GM12878 (cell line): ENCODE measurements around the gene GON7. TPM values are rescaled to one million over a fixed set of nuclear protein-coding genes. Genes with fewer than 3 reads are reported as not detected.

ENCODE experiments used
- ATAC-seq: fragments of 200-7000 bp; cut with Tn5 transposase; 3 replicates; pipeline ENCODE4 v1.9.1; 2020; ENCODE audit warnings: mild to moderate bottlenecking, moderate library complexity
- BruUV-seq: library from RNA; stranded (reverse); fragments of 400-500 nt; replicated peaks from 2 replicates; lab custom pipeline; 2021; lab: Mats Ljungman, UMichigan
- CTCF ChIA-PET: fragments of 300-600 bp; sonication (Branson Sonifier 250); formaldehyde crosslinking; extraction: SDS; loops from one replicate; lab custom pipeline; 2021; ENCODE audit warnings: inconsistent platforms; lab: Yijun Ruan, JAX
- POLR2A ChIA-PET: fragments of 350-600 bp; formaldehyde crosslinking; extraction: SDS; loops from one replicate; lab custom pipeline; 2021; ENCODE audit warnings: inconsistent platforms; lab: Charles Lee
- RAD21 ChIA-PET: fragments of 300-600 bp; sonication (Branson Sonifier 250); formaldehyde crosslinking; loops from one replicate; lab custom pipeline; 2023; ENCODE audit warnings: antibody characterized with exemption; ENCODE audit not compliant: unreplicated experiment; lab: Charles Lee
- SMC1A ChIA-PET: fragments of 300-600 bp; sonication (Branson Sonifier 250); formaldehyde crosslinking; loops from one replicate; lab custom pipeline; 2023; ENCODE audit not compliant: unreplicated experiment, uncharacterized antibody; lab: Charles Lee
- DNase-seq: peaks from one replicate; pipeline ENCODE4 v3.0.0-alpha.2; 2011; ENCODE audit warnings: low read depth, low spot score
- FAIRE-seq: peaks from 3 replicates; lab custom pipeline; 2011; peaks lifted over from hg19 to GRCh38; lab: Jason Lieb, UNC
- H2AFZ ChIP-seq: 2 replicates; pipeline ENCODE4 v1.6.0; 2011; ENCODE audit warnings: low read depth, low read length, control low read depth; ENCODE audit not compliant: control insufficient read depth
- H3K27ac ChIP-seq: 2 replicates; pipeline ENCODE4 v1.5.1; 2011; ENCODE audit warnings: control low read depth; ENCODE audit not compliant: control insufficient read depth, insufficient read depth
- H3K27me3 ChIP-seq, 2 experiments: replicated peaks in 1 of 2; 2 replicates each; pipeline versions ENCODE4 v1.6.0 to v1.6.1; 2011; ENCODE audit warnings: low read length in 1 of 2; ENCODE audit not compliant: control insufficient read depth in 2 of 2, insufficient read depth in 2 of 2
- H3K36me3 ChIP-seq, 2 experiments: 2 replicates each; pipeline ENCODE4 v1.5.1; 2011; ENCODE audit warnings: low read length in 1 of 2; ENCODE audit not compliant: control insufficient read depth in 2 of 2, insufficient read depth in 2 of 2
- H3K4me1 ChIP-seq: 2 replicates; pipeline ENCODE4 v1.6.1; 2011; ENCODE audit warnings: mild to moderate bottlenecking, low read length, moderate library complexity, mixed read lengths; ENCODE audit not compliant: control insufficient read depth, insufficient read depth
- H3K4me2 ChIP-seq: 2 replicates; pipeline ENCODE4 v1.6.0; 2011; ENCODE audit warnings: control low read depth; ENCODE audit not compliant: control insufficient read depth, insufficient read depth
- H3K4me3 ChIP-seq: fragments of 200-600 bp; sonication (generic); 2 replicates; pipeline ENCODE4 v1.5.1; 2016
- H3K79me2 ChIP-seq: 2 replicates; pipeline ENCODE4 v1.6.0; 2011; ENCODE audit warnings: low read length; ENCODE audit not compliant: control insufficient read depth, insufficient read depth
- H3K9ac ChIP-seq: 2 replicates; pipeline ENCODE4 v1.8.0; 2011; ENCODE audit warnings: low read length, control low read depth, mixed read lengths; ENCODE audit not compliant: control insufficient read depth, insufficient read depth
- H3K9me3 ChIP-seq: replicated peaks from 3 replicates; pipeline ENCODE4 v1.5.1; 2011; ENCODE audit warnings: mild to moderate bottlenecking, low read length; ENCODE audit not compliant: control insufficient read depth, insufficient read depth
- H4K20me1 ChIP-seq: 2 replicates; pipeline ENCODE4 v1.6.0; 2011; ENCODE audit not compliant: control insufficient read depth, insufficient read depth
- BCL3 ChIP-seq: IDR thresholded peaks from 2 replicates; pipeline ENCODE4 v1.6.1; 2011; ENCODE audit warnings: borderline replicate concordance, low read depth, mild to moderate bottlenecking, moderate library complexity, low read length; ENCODE audit not compliant: insufficient read depth, poor library complexity, severe bottlenecking
- CTCF ChIP-seq, 3 experiments: IDR thresholded peaks in 2 of 3; conservative IDR thresholded peaks in 1 of 3; 2 replicates each; pipeline ENCODE4 v1.5.1; 2011; ENCODE audit warnings: low read depth in 3 of 3, low read length in 3 of 3, mild to moderate bottlenecking in 3 of 3, control low read depth in 2 of 3, moderate library complexity in 2 of 3, inconsistent platforms in 1 of 3, mixed read lengths in 1 of 3; ENCODE audit not compliant: control insufficient read depth in 2 of 3, insufficient read depth in 1 of 3; ENCODE audit errors: extremely low read depth in 1 of 3
- EGR1 ChIP-seq, 2 experiments: IDR thresholded peaks; 1 replicate in 1 of 2; 2 replicates in 1 of 2; pipeline ENCODE4 v1.6.1; 2011 to 2012; ENCODE audit warnings: low read depth in 2 of 2, low read length in 2 of 2, borderline replicate concordance in 1 of 2, mild to moderate bottlenecking in 1 of 2, moderate library complexity in 1 of 2
- IKZF1 ChIP-seq: fragments of 450-650 bp; conservative IDR thresholded peaks from 2 replicates; pipeline ENCODE4 v1.6.1; 2017; ENCODE audit warnings: antibody characterized with exemption, mild to moderate bottlenecking
- RAD21 ChIP-seq: IDR thresholded peaks from 2 replicates; pipeline ENCODE4 v1.6.1; 2011; ENCODE audit warnings: mild to moderate bottlenecking, low read depth, low read length, moderate library complexity; ENCODE audit not compliant: insufficient read depth
- SMC3 ChIP-seq: IDR thresholded peaks from 2 replicates; pipeline ENCODE4 v1.6.1; 2011; ENCODE audit warnings: low read length, improper control_type of control experiment, borderline replicate concordance
- STAT1 ChIP-seq: fragments of 450-650 bp; conservative IDR thresholded peaks from 2 replicates; pipeline ENCODE4 v1.6.1; 2014; ENCODE audit warnings: antibody characterized with exemption, mild to moderate bottlenecking
- TCF3 ChIP-seq: IDR thresholded peaks from 2 replicates; pipeline ENCODE4 v1.6.1; 2012; ENCODE audit warnings: low read depth, mild to moderate bottlenecking, low read length, borderline replicate concordance; ENCODE audit not compliant: insufficient read depth
- WGBS: methylation state at CpG from one replicate; pipeline ENCODE4 v1.1.6; 2016; ENCODE audit warnings: low lambda C conversion rate; ENCODE audit not compliant: insufficient replicate concordance, insufficient coverage; ENCODE audit errors: missing lambda C conversion rate; 5-methylcytosine and 5-hydroxymethylcytosine counted together
- in situ Hi-C: fragments of 300-500 bp; cut with MboI; formaldehyde crosslinking; loops from 9 replicates; pipeline ENCODE4 v1.14.3; 2018; ENCODE audit warnings: mixed read lengths
- intact Hi-C: fragments of 100-400 bp; cut with micrococcal nuclease; formaldehyde crosslinking; loops from one replicate; pipeline ENCODE4 v1.14.2; 2022; ENCODE audit not compliant: unreplicated experiment
- polyA plus RNA-seq, 11 experiments: library from polyadenylated mRNA; depleted of rRNA in 4 of 11; unstranded in 6 of 11; stranded (reverse) in 5 of 11; fragments of >200 nt; fragmentation: Nextera tagmentation in 4 of 11; fragmentation: Illumina TruSeq in 1 of 11; extraction: Ambion mirVana in 4 of 11; extraction: Trizol in 1 of 11; gene quantifications; 1 replicate in 1 of 11; 2 replicates in 10 of 11; pipeline versions ENCODE4 v1.2.1 to v1.2.3, GENCODE V29; 2011 to 2016; ENCODE audit warnings: inconsistent platforms in 2 of 11, missing spikeins in 2 of 11, low read depth in 1 of 11
- total RNA-seq, 4 experiments: library from RNA; depleted of rRNA in 3 of 4; stranded (reverse); fragments of >200 nt in 3 of 4; fragmentation: Illumina TruSeq in 1 of 4; extraction: Trizol in 1 of 4; gene quantifications; 2 replicates each; pipeline versions ENCODE4 v1.2.1 to v1.2.3, GENCODE V29; 2013 to 2021
- TF ChIP-seq, protein P1 (sequence below): fragments of 450-650 bp; IDR thresholded peaks from 2 replicates; pipeline ENCODE4 v1.6.1; 2018; ENCODE audit warnings: mild to moderate bottlenecking, low read depth, moderate library complexity; ENCODE audit not compliant: partially characterized antibody
- TF ChIP-seq, protein P2 (sequence below): IDR thresholded peaks from 2 replicates; pipeline ENCODE4 v1.6.1; 2012; ENCODE audit warnings: improper control_type of control experiment, low read depth, low read length; ENCODE audit not compliant: insufficient replicate concordance

The GON7 gene
- total and polyA plus RNA-seq, 10 of the 15 experiments (the other 5 are each of a cell fraction or from before 2014, with no cell fraction given) = 21.6 to 59.0 (median 33.0) TPM

- no TSS peak for BruUV-seq
- RAD21 ChIA-PET = interaction anchor here (0.6 to 2.1 kb wide), 9 partner anchors 14 to 170 kb away, joined by 3 to 22 read pairs (median 4); partner anchors contain the start of genes GON7 and UBR7
- DNase-seq (no peak), FAIRE-seq (no peak), ATAC-seq (peak; percentile 48)
- Histone ChIP-seq H4K20me1 (no peaks in the 10 kb centered on the region), H3K9me3 (no peaks in the 10 kb centered on the region), H3K4me1 (no peaks in the 10 kb centered on the region), H3K4me2 (no peak overlapping the region), H3K4me3 (no peak overlapping the region), H3K9ac (no peak overlapping the region), H3K79me2 (no peaks in the 10 kb centered on the region), H3K27me3 (no peaks in the 10 kb centered on the region), H3K36me3 (no peaks in the 10 kb centered on the region), H2AFZ (no peak overlapping the region), H3K27ac (no peak overlapping the region)
- POLR2A ChIA-PET = interaction anchor here (0.5 to 1.2 kb wide), 4 partner anchors 20 to 49 kb away, joined by 3 to 5 read pairs (median 4); partner anchors contain the start of genes LYSET and MOAP1
- TF ChIP-seq EGR1 (IDR thresholded peaks at IDR 0.05; ENCODE audit: borderline replicate concordance in 1 of 2, low read depth in 2 of 2, low read length in 2 of 2) = no peak
- TF ChIP-seq TCF3 = no peak
- TF ChIP-seq RAD21 = peak; percentile 48
- peak; percentile 23 to 54 (median 47); a peak in 4 of 6 replicates for TF ChIP-seq CTCF (IDR thresholded peaks at IDR 0.05 in 2 of 3, conservative IDR thresholded peaks at IDR 0.05 in 1 of 3; ENCODE audit: control insufficient read depth in 2 of 3, extremely low read depth in 1 of 3, insufficient read depth in 1 of 3, low read depth in 3 of 3, low read length in 3 of 3)
- no peak for TF ChIP-seq BCL3
- peak; percentile 8; the same call in 1 of the 2 replicates for TF ChIP-seq SMC3
- TF ChIP-seq, protein P1, sequence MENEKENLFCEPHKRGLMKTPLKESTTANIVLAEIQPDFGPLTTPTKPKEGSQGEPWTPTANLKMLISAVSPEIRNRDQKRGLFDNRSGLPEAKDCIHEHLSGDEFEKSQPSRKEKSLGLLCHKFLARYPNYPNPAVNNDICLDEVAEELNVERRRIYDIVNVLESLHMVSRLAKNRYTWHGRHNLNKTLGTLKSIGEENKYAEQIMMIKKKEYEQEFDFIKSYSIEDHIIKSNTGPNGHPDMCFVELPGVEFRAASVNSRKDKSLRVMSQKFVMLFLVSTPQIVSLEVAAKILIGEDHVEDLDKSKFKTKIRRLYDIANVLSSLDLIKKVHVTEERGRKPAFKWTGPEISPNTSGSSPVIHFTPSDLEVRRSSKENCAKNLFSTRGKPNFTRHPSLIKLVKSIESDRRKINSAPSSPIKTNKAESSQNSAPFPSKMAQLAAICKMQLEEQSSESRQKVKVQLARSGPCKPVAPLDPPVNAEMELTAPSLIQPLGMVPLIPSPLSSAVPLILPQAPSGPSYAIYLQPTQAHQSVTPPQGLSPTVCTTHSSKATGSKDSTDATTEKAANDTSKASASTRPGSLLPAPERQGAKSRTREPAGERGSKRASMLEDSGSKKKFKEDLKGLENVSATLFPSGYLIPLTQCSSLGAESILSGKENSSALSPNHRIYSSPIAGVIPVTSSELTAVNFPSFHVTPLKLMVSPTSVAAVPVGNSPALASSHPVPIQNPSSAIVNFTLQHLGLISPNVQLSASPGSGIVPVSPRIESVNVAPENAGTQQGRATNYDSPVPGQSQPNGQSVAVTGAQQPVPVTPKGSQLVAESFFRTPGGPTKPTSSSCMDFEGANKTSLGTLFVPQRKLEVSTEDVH = no peak
- TF ChIP-seq STAT1 = no peak
- peak; percentile 47 for TF ChIP-seq IKZF1
- TF ChIP-seq, protein P2, sequence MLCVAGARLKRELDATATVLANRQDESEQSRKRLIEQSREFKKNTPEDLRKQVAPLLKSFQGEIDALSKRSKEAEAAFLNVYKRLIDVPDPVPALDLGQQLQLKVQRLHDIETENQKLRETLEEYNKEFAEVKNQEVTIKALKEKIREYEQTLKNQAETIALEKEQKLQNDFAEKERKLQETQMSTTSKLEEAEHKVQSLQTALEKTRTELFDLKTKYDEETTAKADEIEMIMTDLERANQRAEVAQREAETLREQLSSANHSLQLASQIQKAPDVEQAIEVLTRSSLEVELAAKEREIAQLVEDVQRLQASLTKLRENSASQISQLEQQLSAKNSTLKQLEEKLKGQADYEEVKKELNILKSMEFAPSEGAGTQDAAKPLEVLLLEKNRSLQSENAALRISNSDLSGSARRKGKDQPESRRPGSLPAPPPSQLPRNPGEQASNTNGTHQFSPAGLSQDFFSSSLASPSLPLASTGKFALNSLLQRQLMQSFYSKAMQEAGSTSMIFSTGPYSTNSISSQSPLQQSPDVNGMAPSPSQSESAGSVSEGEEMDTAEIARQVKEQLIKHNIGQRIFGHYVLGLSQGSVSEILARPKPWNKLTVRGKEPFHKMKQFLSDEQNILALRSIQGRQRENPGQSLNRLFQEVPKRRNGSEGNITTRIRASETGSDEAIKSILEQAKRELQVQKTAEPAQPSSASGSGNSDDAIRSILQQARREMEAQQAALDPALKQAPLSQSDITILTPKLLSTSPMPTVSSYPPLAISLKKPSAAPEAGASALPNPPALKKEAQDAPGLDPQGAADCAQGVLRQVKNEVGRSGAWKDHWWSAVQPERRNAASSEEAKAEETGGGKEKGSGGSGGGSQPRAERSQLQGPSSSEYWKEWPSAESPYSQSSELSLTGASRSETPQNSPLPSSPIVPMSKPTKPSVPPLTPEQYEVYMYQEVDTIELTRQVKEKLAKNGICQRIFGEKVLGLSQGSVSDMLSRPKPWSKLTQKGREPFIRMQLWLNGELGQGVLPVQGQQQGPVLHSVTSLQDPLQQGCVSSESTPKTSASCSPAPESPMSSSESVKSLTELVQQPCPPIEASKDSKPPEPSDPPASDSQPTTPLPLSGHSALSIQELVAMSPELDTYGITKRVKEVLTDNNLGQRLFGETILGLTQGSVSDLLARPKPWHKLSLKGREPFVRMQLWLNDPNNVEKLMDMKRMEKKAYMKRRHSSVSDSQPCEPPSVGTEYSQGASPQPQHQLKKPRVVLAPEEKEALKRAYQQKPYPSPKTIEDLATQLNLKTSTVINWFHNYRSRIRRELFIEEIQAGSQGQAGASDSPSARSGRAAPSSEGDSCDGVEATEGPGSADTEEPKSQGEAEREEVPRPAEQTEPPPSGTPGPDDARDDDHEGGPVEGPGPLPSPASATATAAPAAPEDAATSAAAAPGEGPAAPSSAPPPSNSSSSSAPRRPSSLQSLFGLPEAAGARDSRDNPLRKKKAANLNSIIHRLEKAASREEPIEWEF = no peak
- 49% methylated on average over 4 of the region's 4 CpGs for WGBS
- in situ Hi-C loops (no loop called here), intact Hi-C loops (loop anchor here (10.0 kb wide), 1 partner anchor 446 kb away; no protein-coding TSS in a partner anchor)
- SMC1A ChIA-PET = interaction anchor here (1.1 to 2.5 kb wide), 9 partner anchors 13 to 205 kb away, joined by 3 to 30 read pairs (median 3); no protein-coding TSS in a partner anchor
- CTCF ChIA-PET = interaction anchor here (0.7 to 2.9 kb wide), 21 partner anchors 9 to 443 kb away, joined by 3 to 50 read pairs (median 5); partner anchors contain the start of genes ITPK1, LYSET and MOAP1
Measured at GRCh38 chr14:93160353-93160801, 46.5 kb downstream of the GON7 start.
